Tibial nerve (tissue), 4 donors: Measurements from ENCODE around the gene SPATA13. TPM values are rescaled to one million over a fixed set of nuclear protein-coding genes. Genes with fewer than 3 reads are reported as not detected.
A peak's percentile ranks its signal among the peaks of the same experiment; 100 is the strongest.

Experiments
- DNase-seq, 2 donors: peaks; one replicate each; pipeline ENCODE4 v3.0.0-alpha.2; 2019; ENCODE audit warnings: low spot score in 2 of 2
- H3K27ac ChIP-seq, 4 donors: fragments of 200-600 bp; sonication (generic) in 3 of 4; one replicate each; pipeline ENCODE4 v1.5.1; 2017 to 2019; ENCODE audit warnings: mild to moderate bottlenecking in 1 of 4
- H3K27me3 ChIP-seq, 2 donors: fragments of 200-600 bp; sonication (generic) in 1 of 2; one replicate each; pipeline versions ENCODE4 v1.5.1 to v1.6.0; 2017 to 2019
- H3K36me3 ChIP-seq, 3 donors: fragments of 200-600 bp; sonication (generic); one replicate each; pipeline ENCODE4 v1.5.1; 2018 to 2019
- H3K4me1 ChIP-seq, 4 donors: fragments of 200-600 bp; sonication (generic) in 3 of 4; one replicate each; pipeline ENCODE4 v1.5.1; 2017 to 2019
- H3K4me3 ChIP-seq, 4 donors: fragments of 200-600 bp; sonication (generic) in 3 of 4; one replicate each; pipeline ENCODE4 v1.5.1; 2017 to 2019; ENCODE audit warnings: mild to moderate bottlenecking in 1 of 4, moderate library complexity in 1 of 4
- H3K9me3 ChIP-seq, 4 donors: fragments of 200-600 bp; sonication (generic) in 3 of 4; one replicate each; pipeline ENCODE4 v1.5.1; 2017 to 2019
- CTCF ChIP-seq, 5 experiments: fragments of 200-600 bp in 3 of 5; fragments of 450-650 bp in 2 of 5; sonication (generic) in 3 of 5; IDR thresholded peaks; one replicate each; pipeline ENCODE4 v1.5.1; 2016 to 2019; ENCODE audit warnings: antibody characterized with exemption in 5 of 5, mild to moderate bottlenecking in 3 of 5, moderate library complexity in 2 of 5
- EP300 ChIP-seq, 2 donors: sonication (generic); formaldehyde crosslinking; IDR thresholded peaks; one replicate each; pipeline ENCODE4 v1.6.1; 2017; ENCODE audit warnings: antibody characterized with exemption in 2 of 2, mild to moderate bottlenecking in 1 of 2
- POLR2A ChIP-seq, 2 donors: fragments of 450-650 bp; IDR thresholded peaks; one replicate each; pipeline ENCODE4 v1.6.1; 2017; ENCODE audit warnings: antibody characterized with exemption in 2 of 2, mild to moderate bottlenecking in 2 of 2, moderate library complexity in 2 of 2
- WGBS, 2 donors: methylation state at CpG; one replicate each; pipeline ENCODE4 v1.1.5; 2018; 5-methylcytosine and 5-hydroxymethylcytosine counted together
- total RNA-seq, 4 donors: library from RNA; depleted of rRNA; stranded (reverse); fragments of >200 nt; gene quantifications; one replicate each; pipeline ENCODE4 v1.1.0, GENCODE V29; 2016

SPATA13 gene
- total RNA-seq, 4 donors from 2014 or later: 35.0 to 96.0 (median 51.7) TPM

- Histone ChIP-seq H3K4me1 (peaks cover 0 to 16% (median 0%) of the 10 kb centered on the region in 4 donors), H3K36me3 (no peaks in the 10 kb centered on the region), H3K4me3 (no peak overlapping the region), H3K27me3 (no peaks in the 10 kb centered on the region), H3K9me3 (no peaks in the 10 kb centered on the region), H3K27ac (peak overlapping the region in 1 of 4 donors; percentile 85)
- DNase-seq: no peak
- WGBS, 2 donors: 92 to 94% methylated on average over 3 of the region's 3 CpGs
- TF ChIP-seq EP300 (IDR thresholded peaks at IDR 0.05) (no peak), CTCF (IDR thresholded peaks at IDR 0.05) (no peak), POLR2A (IDR thresholded peaks at IDR 0.05) (no peak)
These were observed 9.9 kb upstream of the SPATA13 start for GRCh38 chr13:24150572-24150971.

- no peak for DNase-seq
- Histone ChIP-seq H3K27me3 (no peaks in the 10 kb centered on the region), H3K36me3 (no peaks in the 10 kb centered on the region), H3K4me1 (peaks cover 0 to 16% (median 0%) of the 10 kb centered on the region in 4 donors), H3K27ac (no peak overlapping the region), H3K9me3 (no peaks in the 10 kb centered on the region), H3K4me3 (no peak overlapping the region)
- 82 to 95% methylated on average over 2 of the region's 2 CpGs for WGBS, 2 donors
- TF ChIP-seq EP300 (IDR thresholded peaks at IDR 0.05): no peak
- TF ChIP-seq POLR2A (IDR thresholded peaks at IDR 0.05): no peak
- TF ChIP-seq CTCF (IDR thresholded peaks at IDR 0.05): no peak
These were observed 8.7 kb upstream of the SPATA13 start for GRCh38 chr13:24151864-24152263.

- WGBS, 2 donors: 70 to 73% methylated on average over 11 of the region's 11 CpGs
- no peak overlapping the region for H3K4me3 ChIP-seq
These were observed 8.0 kb upstream of the SPATA13 start for GRCh38 chr13:24152292-24153214.

GRCh38 chr13:24153347-24153746 is 7.2 kb upstream of the SPATA13 start:
- WGBS, 2 donors: 91 to 95% methylated on average over 3 of the region's 3 CpGs
- no peak for DNase-seq
- Histone ChIP-seq H3K27me3 (no peaks in the 10 kb centered on the region), H3K36me3 (no peaks in the 10 kb centered on the region), H3K27ac (no peak overlapping the region), H3K9me3 (no peaks in the 10 kb centered on the region), H3K4me1 (peaks cover 0 to 9% (median 0%) of the 10 kb centered on the region in 4 donors), H3K4me3 (no peak overlapping the region)
- TF ChIP-seq CTCF (IDR thresholded peaks at IDR 0.05): no peak
- no peak for TF ChIP-seq EP300 (IDR thresholded peaks at IDR 0.05)
- no peak for TF ChIP-seq POLR2A (IDR thresholded peaks at IDR 0.05)

More at GRCh38 chr13:24152292-24153214, 8.0 kb upstream of the SPATA13 start:
- TF ChIP-seq CTCF (IDR thresholded peaks at IDR 0.05) (no peak), POLR2A (IDR thresholded peaks at IDR 0.05) (no peak), EP300 (IDR thresholded peaks at IDR 0.05) (no peak)
- DNase-seq: no peak
- Histone ChIP-seq H3K36me3 (no peaks in the 10 kb centered on the region), H3K27me3 (no peaks in the 10 kb centered on the region), H3K27ac (no peak overlapping the region), H3K4me1 (peaks cover 0 to 16% (median 0%) of the 10 kb centered on the region in 4 donors), H3K9me3 (no peaks in the 10 kb centered on the region)
